Peyer's patch (tissue), 4 donors: ENCODE measurements around the gene GOLPH3.

Experiments
- CTCF ChIP-seq, 6 experiments: fragments of 450-650 bp in 4 of 6; fragments of 200-600 bp in 2 of 6; sonication (generic) in 1 of 6; IDR thresholded peaks; one replicate each; pipeline ENCODE4 v1.5.1; 2017 to 2019; ENCODE audit warnings: antibody characterized with exemption in 6 of 6, mild to moderate bottlenecking in 3 of 6, moderate library complexity in 1 of 6
- POLR2A ChIP-seq, 2 donors: fragments of 450-650 bp; IDR thresholded peaks; one replicate each; pipeline ENCODE4 v1.5.1; 2017; ENCODE audit warnings: antibody characterized with exemption in 2 of 2, mild to moderate bottlenecking in 2 of 2, moderate library complexity in 2 of 2

- no peak for TF ChIP-seq POLR2A (IDR thresholded peaks at IDR 0.05)
- no peak for TF ChIP-seq CTCF (IDR thresholded peaks at IDR 0.05)
Observed at GRCh38 chr5:32108167-32108566, 66.0 kb downstream of the GOLPH3 start.
